OCI-LY7 (cell line): ENCODE measurements around the gene CLCF1. TPM values are rescaled to one million over a fixed set of nuclear protein-coding genes. Genes with fewer than 3 reads are reported as not detected.

Source experiments
- BruUV-seq: library from RNA; stranded (reverse); fragments of 400-500 nt; replicated peaks from 2 replicates; lab custom pipeline; 2021; lab: Mats Ljungman, UMichigan
- CTCF ChIA-PET: fragments of 300-600 bp; sonication (Branson Sonifier 250); formaldehyde crosslinking; loops from one replicate; lab custom pipeline; 2022; ENCODE audit warnings: antibody characterized with exemption; ENCODE audit not compliant: unreplicated experiment; lab: Charles Lee
- POLR2A ChIA-PET: fragments of 300-600 bp; sonication (Branson Sonifier 250); formaldehyde crosslinking; loops from one replicate; lab custom pipeline; 2022; ENCODE audit warnings: antibody characterized with exemption; lab: Charles Lee
- DNase-seq: peaks from one replicate; pipeline ENCODE4 v3.0.0-alpha.2; 2015; ENCODE audit warnings: low spot score
- H2AFZ ChIP-seq: fragments of 200-600 bp; sonication (generic), shearing (Covaris generic); 2 replicates; pipeline ENCODE4 v1.6.1; 2014; ENCODE audit warnings: mild to moderate bottlenecking, antibody characterized with exemption, low read length, moderate library complexity
- H3K27ac ChIP-seq: fragments of 200-600 bp; sonication (generic); 2 replicates; pipeline ENCODE4 v1.5.1; 2014; ENCODE audit warnings: mixed run types, low read depth, mild to moderate bottlenecking, moderate library complexity, low read length, inconsistent platforms; ENCODE audit not compliant: poor library complexity, severe bottlenecking
- H3K36me3 ChIP-seq: fragments of 200-600 bp; sonication (generic); 2 replicates; pipeline ENCODE4 v1.6.1; 2014; ENCODE audit warnings: mild to moderate bottlenecking, antibody characterized with exemption, low read length, moderate library complexity, mixed read lengths; ENCODE audit not compliant: insufficient read depth
- H3K4me1 ChIP-seq: fragments of 200-600 bp; sonication (generic); 2 replicates; pipeline ENCODE4 v1.5.1; 2014; ENCODE audit warnings: mild to moderate bottlenecking, low read length; ENCODE audit not compliant: insufficient read depth, poor library complexity, severe bottlenecking
- H3K4me2 ChIP-seq: fragments of 200-600 bp; sonication (generic); 2 replicates; pipeline ENCODE4 v1.6.1; 2014; ENCODE audit warnings: mild to moderate bottlenecking, low read length
- H3K4me3 ChIP-seq: fragments of 200-600 bp; sonication (generic); 2 replicates; pipeline ENCODE4 v1.5.1; 2014; ENCODE audit warnings: mild to moderate bottlenecking, low read depth, low read length; ENCODE audit not compliant: poor library complexity, severe bottlenecking
- H3K79me2 ChIP-seq: fragments of 200-600 bp; sonication (generic); 2 replicates; pipeline ENCODE4 v1.6.1; 2016; ENCODE audit warnings: low read depth, mild to moderate bottlenecking, low read length, moderate library complexity, mixed read lengths; ENCODE audit not compliant: insufficient read depth
- H3K9me2 ChIP-seq: fragments of 200-600 bp; sonication (generic); 2 replicates; pipeline ENCODE4 v1.6.1; 2016; ENCODE audit warnings: mild to moderate bottlenecking, low read length, mixed read lengths; ENCODE audit not compliant: insufficient read depth
- H3K9me3 ChIP-seq: fragments of 200-600 bp; sonication (generic); 2 replicates; pipeline ENCODE4 v1.6.1; 2014; ENCODE audit warnings: mild to moderate bottlenecking, mixed run types, low read length, mixed read lengths
- H4K20me1 ChIP-seq: fragments of 200-600 bp; sonication (generic); 2 replicates; pipeline ENCODE4 v1.6.1; 2014; ENCODE audit warnings: mild to moderate bottlenecking, antibody characterized with exemption, low read length, moderate library complexity, mixed read lengths; ENCODE audit not compliant: insufficient read depth
- EZH2phosphoT487 ChIP-seq: fragments of 200-600 bp; sonication (generic); IDR thresholded peaks from 2 replicates; pipeline ENCODE4 v1.6.1; 2018; ENCODE audit warnings: low read depth, borderline replicate concordance, mild to moderate bottlenecking, mixed run types, antibody characterized with exemption, low read length, moderate library complexity, mixed read lengths
- intact Hi-C: fragments of 100-400 bp; cut with micrococcal nuclease; formaldehyde crosslinking; loops from one replicate; pipeline ENCODE4 v1.10.0; 2022; ENCODE audit not compliant: unreplicated experiment
- total RNA-seq, 2 experiments: library from RNA; depleted of rRNA in 1 of 2; stranded (reverse); fragments of >200 nt in 1 of 2; shearing (Covaris generic) in 1 of 2; gene quantifications; 2 replicates each; pipeline ENCODE4 v1.2.3, GENCODE V29; 2014 to 2022
- TF ChIP-seq, protein P1 (sequence below): fragments of 200-600 bp; sonication (generic); conservative IDR thresholded peaks from 2 replicates; pipeline ENCODE4 v1.5.1; 2014; ENCODE audit warnings: mild to moderate bottlenecking, antibody characterized with exemption, low read length, moderate library complexity, mixed read lengths

The CLCF1 gene
- total RNA-seq, 2 experiments from 2014 or later, result 0.34 to 0.35 TPM

- POLR2A ChIA-PET, result interaction anchor here (0.6 kb wide), 1 partner anchor 34 kb away, joined by 6 read pairs; no protein-coding TSS in a partner anchor
- Histone ChIP-seq H3K4me2 (peak overlapping the region; percentile 47), H3K4me1 (peaks cover 32% of the 10 kb centered on the region), H3K4me3 (no peak overlapping the region), H3K27ac (peak overlapping the region; percentile 36), H3K36me3 (peaks cover 72% of the 10 kb centered on the region), H3K9me3 (no peaks in the 10 kb centered on the region), H3K79me2 (peaks cover 24% of the 10 kb centered on the region), H2AFZ (no peak overlapping the region), H4K20me1 (0 out of 2 replicates have a peak, but pooled peaks cover 7% of the 10 kb centered on the region), H3K9me2 (no peaks in the 10 kb centered on the region)
- intact Hi-C loops, result no loop called here
- no peak for TF ChIP-seq EZH2phosphoT487
- TF ChIP-seq, protein P1, sequence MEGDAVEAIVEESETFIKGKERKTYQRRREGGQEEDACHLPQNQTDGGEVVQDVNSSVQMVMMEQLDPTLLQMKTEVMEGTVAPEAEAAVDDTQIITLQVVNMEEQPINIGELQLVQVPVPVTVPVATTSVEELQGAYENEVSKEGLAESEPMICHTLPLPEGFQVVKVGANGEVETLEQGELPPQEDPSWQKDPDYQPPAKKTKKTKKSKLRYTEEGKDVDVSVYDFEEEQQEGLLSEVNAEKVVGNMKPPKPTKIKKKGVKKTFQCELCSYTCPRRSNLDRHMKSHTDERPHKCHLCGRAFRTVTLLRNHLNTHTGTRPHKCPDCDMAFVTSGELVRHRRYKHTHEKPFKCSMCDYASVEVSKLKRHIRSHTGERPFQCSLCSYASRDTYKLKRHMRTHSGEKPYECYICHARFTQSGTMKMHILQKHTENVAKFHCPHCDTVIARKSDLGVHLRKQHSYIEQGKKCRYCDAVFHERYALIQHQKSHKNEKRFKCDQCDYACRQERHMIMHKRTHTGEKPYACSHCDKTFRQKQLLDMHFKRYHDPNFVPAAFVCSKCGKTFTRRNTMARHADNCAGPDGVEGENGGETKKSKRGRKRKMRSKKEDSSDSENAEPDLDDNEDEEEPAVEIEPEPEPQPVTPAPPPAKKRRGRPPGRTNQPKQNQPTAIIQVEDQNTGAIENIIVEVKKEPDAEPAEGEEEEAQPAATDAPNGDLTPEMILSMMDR, result no peak
- no TSS peak for BruUV-seq
- DNase-seq, result peak; percentile 9
- CTCF ChIA-PET, result no interaction called here
Observed at GRCh38 chr11:67396587-67397389, 23.4 kb upstream of the CLCF1 start.

- peaks cover 23% of the 10 kb centered on the region for H3K79me2 ChIP-seq
- TF ChIP-seq, protein P1, result no peak
- TF ChIP-seq EZH2phosphoT487, result no peak
- ChIA-PET CTCF (no interaction called here), POLR2A (no interaction called here)
- H3K9me2 ChIP-seq, result no peaks in the 10 kb centered on the region
- BruUV-seq, result no TSS peak
- DNase-seq, result peak; percentile 0
- H3K4me1 ChIP-seq, result peaks cover 32% of the 10 kb centered on the region
- H2AFZ ChIP-seq, result no peak overlapping the region
- H4K20me1 ChIP-seq, result 0 out of 2 replicates have a peak, but pooled peaks cover 7% of the 10 kb centered on the region
- H3K27ac ChIP-seq, result peak overlapping the region; percentile 36
- H3K9me3 ChIP-seq, result no peaks in the 10 kb centered on the region
- no peak overlapping the region for H3K4me2 ChIP-seq
- H3K36me3 ChIP-seq, result peaks cover 72% of the 10 kb centered on the region
- H3K4me3 ChIP-seq, result no peak overlapping the region
- intact Hi-C loops, result no loop called here
Observed at GRCh38 chr11:67396259-67396581, 22.8 kb upstream of the CLCF1 start.
